Small intestine (tissue), 7 donors: Measurements from ENCODE around the gene IGIP. TPM values are rescaled to one million over a fixed set of nuclear protein-coding genes. Genes with fewer than 3 reads are reported as not detected.

Experiments used
- DNase-seq, 2 donors: peaks; one replicate each; pipeline versions ENCODE4 v3.0.0 to v3.0.0-alpha.2; 2013
- FAIRE-seq: peaks from 2 replicates; lab custom pipeline; 2012; peaks lifted over from hg19 to GRCh38; lab: Jason Lieb, UNC
- H3K27ac ChIP-seq, 3 donors: one replicate each; pipeline ENCODE4 v1.5.1; 2013; ENCODE audit warnings: low read length in 2 of 3, mild to moderate bottlenecking in 2 of 3, control low read depth in 1 of 3, inconsistent platforms in 1 of 3, low read depth in 1 of 3, moderate library complexity in 1 of 3
- H3K27me3 ChIP-seq, 3 donors: one replicate each; pipeline ENCODE4 v1.6.1; 2013; ENCODE audit warnings: low read length in 3 of 3, inconsistent platforms in 1 of 3; ENCODE audit not compliant: control insufficient read depth in 3 of 3, insufficient read depth in 3 of 3
- H3K36me3 ChIP-seq, 3 donors: one replicate each; pipeline ENCODE4 v1.6.1; 2013; ENCODE audit warnings: low read length in 3 of 3, inconsistent platforms in 1 of 3, low read depth in 1 of 3, mild to moderate bottlenecking in 1 of 3, moderate library complexity in 1 of 3; ENCODE audit not compliant: control insufficient read depth in 3 of 3, insufficient read depth in 2 of 3
- H3K4me1 ChIP-seq, 3 donors: one replicate each; pipeline ENCODE4 v1.6.1; 2013; ENCODE audit warnings: low read length in 2 of 3, inconsistent platforms in 1 of 3, low read depth in 1 of 3, mild to moderate bottlenecking in 1 of 3, moderate library complexity in 1 of 3; ENCODE audit not compliant: control insufficient read depth in 3 of 3, insufficient read depth in 2 of 3
- H3K4me3 ChIP-seq, 3 donors: one replicate each; pipeline ENCODE4 v1.5.1; 2013; ENCODE audit warnings: low read length in 3 of 3, control low read depth in 1 of 3, inconsistent platforms in 1 of 3, low read depth in 1 of 3, mild to moderate bottlenecking in 1 of 3, moderate library complexity in 1 of 3
- H3K9me3 ChIP-seq, 2 donors: one replicate each; pipeline ENCODE4 v1.6.1; 2013; ENCODE audit warnings: low read depth in 1 of 2, low read length in 1 of 2; ENCODE audit not compliant: control insufficient read depth in 2 of 2, insufficient read depth in 1 of 2
- WGBS, 3 donors: extraction: QIAGEN DNeasy Blood & Tissue Kit; methylation state at CpG; one replicate each; pipeline ENCODE4 v1.1.7; 2013; 5-methylcytosine and 5-hydroxymethylcytosine counted together
- polyA plus RNA-seq, 4 donors: library from polyadenylated mRNA; stranded (reverse) in 3 of 4; unstranded in 1 of 4; fragments of 200-250 nt in 3 of 4; fragments of 120-200 nt in 1 of 4; gene quantifications; one replicate each; pipeline versions ENCODE4 v1.2.1 to v1.2.3, GENCODE V29; 2013
- donor health status: healthy with polysubstance abuse.
- donor health status: control.
- donor health status: control.
- donor health status: Bipolar disorder and iron deficiency.
- donor health status: healthy.

IGIP gene
- polyA plus RNA-seq, 4 donors: 4.6 to 10.1 (median 7.9) TPM

DNA sequence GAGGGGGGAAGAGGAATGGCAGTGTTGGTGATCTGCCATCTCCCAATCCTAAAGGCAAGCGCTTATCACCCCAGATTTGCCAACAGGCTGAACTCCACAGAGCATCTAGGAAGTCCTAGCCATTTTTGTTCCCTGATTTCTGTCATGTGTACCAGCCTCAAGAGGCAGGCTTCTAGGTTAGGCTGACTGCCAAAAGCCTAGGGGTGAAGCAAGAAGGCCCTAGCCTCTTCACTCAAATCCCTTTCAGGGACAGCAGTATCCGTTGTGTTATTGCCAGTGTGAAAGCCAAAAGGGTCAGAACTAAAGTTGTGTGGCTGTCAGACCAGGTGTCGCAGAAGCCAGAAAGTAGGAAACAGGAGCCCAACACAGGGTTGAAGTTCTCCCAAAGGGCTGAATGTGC is 14.7 kb downstream of the IGIP start:
- no peaks in the 10 kb centered on the region for H3K36me3 ChIP-seq
- DNase-seq: no peak
- no peak for FAIRE-seq
- H3K27me3 ChIP-seq: peaks cover 0 to 3% (median 0%) of the 10 kb centered on the region in 3 donors
- WGBS, 3 donors: 86 to 89% (median 88%) methylated on average over 3 of the region's 3 CpGs
- H3K4me1 ChIP-seq: peaks cover 4 to 33% (median 30%) of the 10 kb centered on the region in 3 donors
- H3K9me3 ChIP-seq: no peaks in the 10 kb centered on the region
- no peak overlapping the region for H3K27ac ChIP-seq
- H3K4me3 ChIP-seq: no peak overlapping the region

- Histone ChIP-seq H3K27ac (peak overlapping the region in 1 of 3 donors; percentile 17), H3K4me3 (no peak overlapping the region), H3K27me3 (peaks cover 0 to 9% (median 0%) of the 10 kb centered on the region in 3 donors), H3K4me1 (peaks cover 4 to 35% (median 35%) of the 10 kb centered on the region in 3 donors), H3K36me3 (no peaks in the 10 kb centered on the region), H3K9me3 (no peaks in the 10 kb centered on the region)
- FAIRE-seq: no peak
- no peak for DNase-seq
Measured at GRCh38 chr5:140141241-140141640, 15.5 kb downstream of the IGIP start.

GRCh38 chr5:140142246-140142645 is 16.5 kb downstream of the IGIP start:
- DNase-seq: no peak
- no peaks in the 10 kb centered on the region for H3K36me3 ChIP-seq
- peaks cover 0 to 14% (median 3%) of the 10 kb centered on the region in 3 donors for H3K27me3 ChIP-seq
- H3K4me3 ChIP-seq: no peak overlapping the region
- FAIRE-seq: no peak
- no peaks in the 10 kb centered on the region for H3K9me3 ChIP-seq
- WGBS, 3 donors: 53 to 76% (median 64%) methylated on average over 5 of the region's 5 CpGs
- peak overlapping the region; percentile 9 to 95 (median 78) for H3K27ac ChIP-seq
- H3K4me1 ChIP-seq: peaks cover 4 to 39% (median 35%) of the 10 kb centered on the region in 3 donors

DNA sequence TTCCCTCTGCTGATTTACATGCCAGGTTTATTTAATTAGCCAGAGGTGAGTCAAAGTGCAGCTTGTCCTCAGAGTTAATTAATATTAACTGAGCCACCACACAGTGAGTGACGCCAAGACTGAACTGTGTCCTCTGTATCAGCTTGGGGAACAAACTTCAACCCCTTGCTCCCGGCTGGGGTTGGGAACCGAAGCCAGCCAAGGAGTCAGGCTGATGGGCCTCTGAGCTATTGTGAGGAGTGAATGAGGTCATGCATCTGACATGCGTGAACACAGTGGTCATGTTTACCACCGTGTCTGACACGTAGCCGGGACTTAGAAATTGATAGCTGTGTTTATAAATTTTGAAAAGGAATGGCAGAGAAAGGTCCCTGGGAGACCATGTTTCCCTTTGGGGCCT is 17.1 kb downstream of the IGIP start:
- no peak for FAIRE-seq
- H3K27ac ChIP-seq: peak overlapping the region; percentile 36 to 95 (median 90)
- 16 to 65% (median 31%) methylated on average over 7 of the region's 7 CpGs for WGBS, 3 donors
- peaks cover 0 to 20% (median 3%) of the 10 kb centered on the region in 3 donors for H3K27me3 ChIP-seq
- H3K36me3 ChIP-seq: no peaks in the 10 kb centered on the region
- no peaks in the 10 kb centered on the region for H3K9me3 ChIP-seq
- peaks cover 4 to 39% (median 35%) of the 10 kb centered on the region in 3 donors for H3K4me1 ChIP-seq
- no peak overlapping the region for H3K4me3 ChIP-seq
- DNase-seq: peak; percentile 88 to 97

DNA sequence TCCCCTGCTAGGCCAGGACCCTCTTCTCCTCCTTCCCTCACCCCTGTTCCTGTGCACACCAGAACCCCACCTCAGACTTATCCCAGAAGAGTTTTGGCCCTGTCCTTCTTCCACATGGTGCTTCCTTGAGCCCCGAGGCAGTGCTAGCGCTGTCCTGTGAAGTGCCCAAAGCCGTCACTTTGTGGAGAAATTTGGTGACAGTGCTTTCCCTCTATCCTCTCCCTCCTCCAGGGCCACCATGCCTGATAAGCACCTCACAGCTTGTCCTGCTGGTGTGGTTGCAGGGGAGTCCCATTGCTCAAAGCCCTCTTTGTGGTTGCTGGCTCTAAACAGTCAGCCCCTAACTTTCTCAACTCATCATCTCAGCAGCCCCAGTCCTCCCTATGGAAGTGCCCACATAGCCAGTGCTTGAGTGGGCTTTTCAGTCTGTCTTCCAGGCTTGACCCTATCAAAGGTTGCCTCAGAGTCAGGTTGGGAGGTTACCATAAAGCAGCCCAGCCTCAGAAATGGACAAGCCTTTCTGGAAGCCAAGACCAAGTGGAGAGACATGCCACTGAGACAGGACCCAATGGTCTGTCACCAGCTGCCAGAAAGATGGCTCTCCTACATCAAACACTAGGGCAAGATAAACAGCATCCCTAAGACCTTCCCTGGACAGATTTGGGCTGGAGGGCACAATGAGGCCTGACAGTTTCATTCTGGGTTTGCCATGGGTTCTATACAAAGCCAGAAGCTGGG is 18.0 kb downstream of the IGIP start:
- DNase-seq (no peak), FAIRE-seq (no peak)
- H3K27me3 ChIP-seq: peaks cover 0 to 26% (median 3%) of the 10 kb centered on the region in 3 donors
- WGBS, 3 donors: 92 to 96% (median 94%) methylated on average over 3 of the region's 3 CpGs
- H3K36me3 ChIP-seq: no peaks in the 10 kb centered on the region
- no peak overlapping the region for H3K4me3 ChIP-seq
- peak overlapping the region in 2 of 3 donors; percentile 90 to 95 for H3K27ac ChIP-seq
- peaks cover 4 to 39% (median 34%) of the 10 kb centered on the region in 3 donors for H3K4me1 ChIP-seq
- no peaks in the 10 kb centered on the region for H3K9me3 ChIP-seq

DNA sequence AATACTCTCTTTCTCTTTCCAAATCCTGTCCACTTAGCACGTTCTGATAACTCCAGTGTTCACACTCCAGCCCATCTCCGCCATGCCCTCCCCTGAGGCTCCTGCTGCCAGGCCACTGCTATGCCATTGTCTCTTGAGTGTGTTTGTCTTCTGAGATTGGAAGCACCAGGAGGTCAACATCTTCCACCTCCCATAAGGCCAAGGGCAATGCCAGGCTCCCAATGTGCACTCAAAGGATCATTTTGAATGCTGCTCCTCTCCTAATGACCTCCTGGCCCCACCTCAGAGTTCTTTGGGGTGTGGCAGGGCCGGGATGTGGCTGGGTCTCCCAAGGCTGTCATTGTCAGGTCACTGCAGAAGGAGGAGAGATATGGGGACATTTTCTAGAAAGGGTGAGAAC is 19.5 kb downstream of the IGIP start:
- Histone ChIP-seq H3K27ac (no peak overlapping the region), H3K36me3 (no peaks in the 10 kb centered on the region), H3K27me3 (peaks cover 0 to 26% (median 3%) of the 10 kb centered on the region in 3 donors), H3K4me1 (peaks cover 4 to 39% (median 33%) of the 10 kb centered on the region in 3 donors), H3K9me3 (no peaks in the 10 kb centered on the region), H3K4me3 (no peak overlapping the region)
- FAIRE-seq (no peak), DNase-seq (no peak)
- 61 to 70% (median 63%) methylated on average over 3 of the region's 3 CpGs for WGBS, 3 donors

DNA sequence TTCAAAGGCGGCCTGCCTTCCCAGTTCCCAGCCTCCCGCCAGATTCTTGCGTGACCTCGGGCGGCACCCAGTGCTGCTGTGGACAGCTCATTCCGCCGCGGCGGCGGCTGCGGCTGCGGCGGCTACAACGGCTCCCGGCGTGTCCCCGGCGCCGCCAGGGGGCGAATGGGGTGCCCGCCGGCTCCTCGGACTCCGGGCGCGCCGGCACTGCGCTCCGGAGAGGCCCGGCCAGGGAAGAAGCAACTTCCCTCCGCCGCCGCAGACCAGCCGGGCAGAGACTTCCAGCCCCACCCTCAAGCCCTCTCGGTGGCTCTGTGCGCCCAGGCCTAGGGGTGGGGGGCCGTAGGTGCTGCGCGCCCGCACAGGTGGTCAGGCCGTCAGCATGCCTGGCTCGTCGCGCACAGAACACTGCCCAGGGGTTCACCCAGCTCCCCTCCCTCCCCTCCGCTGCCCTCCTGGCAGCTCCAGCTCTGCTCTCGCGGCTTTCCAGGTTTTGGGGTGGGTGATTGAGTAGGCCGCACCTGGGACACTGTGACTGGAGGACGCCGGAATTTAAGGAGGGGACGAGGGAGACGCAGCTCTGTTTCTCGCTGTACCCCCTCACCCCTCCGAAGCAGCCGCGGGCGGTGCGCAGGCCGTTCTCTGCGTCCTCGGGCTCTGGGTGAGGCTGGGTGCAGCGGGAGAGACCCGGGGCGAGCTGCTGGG is 20.2 kb downstream of the IGIP start:
- FAIRE-seq (no peak), DNase-seq (peak; percentile 78 to 92)
- 2 to 6% (median 5%) methylated on average over 52 to 64 of the region's 64 CpGs for WGBS, 3 donors
- no peaks in the 10 kb centered on the region for H3K9me3 ChIP-seq
- peak overlapping the region in 2 of 3 donors; percentile 38 to 42 for H3K4me3 ChIP-seq
- no peaks in the 10 kb centered on the region for H3K36me3 ChIP-seq
- peaks cover 0 to 26% (median 3%) of the 10 kb centered on the region in 3 donors for H3K27me3 ChIP-seq
- H3K27ac ChIP-seq: no peak overlapping the region
- H3K4me1 ChIP-seq: peaks cover 4 to 41% (median 28%) of the 10 kb centered on the region in 3 donors

DNA sequence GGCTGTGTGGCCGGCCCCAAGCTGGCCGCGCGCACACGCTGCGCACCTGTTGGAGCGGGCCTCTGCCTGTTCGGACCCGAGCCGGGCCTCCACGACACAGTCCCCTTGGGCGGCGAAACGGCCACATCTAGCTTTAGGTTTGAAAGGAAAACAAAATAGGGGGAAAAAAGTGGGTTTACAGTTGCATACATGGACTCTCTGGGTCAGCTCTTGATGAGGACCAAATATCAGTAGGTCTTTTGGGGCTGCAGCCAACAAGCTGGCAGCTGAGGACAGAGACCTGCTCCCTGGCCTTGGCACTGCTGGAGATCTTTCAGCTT is 20.7 kb downstream of the IGIP start:
- peak overlapping the region in 2 of 3 donors; percentile 38 to 42 for H3K4me3 ChIP-seq
- H3K4me1 ChIP-seq: peaks cover 4 to 46% (median 24%) of the 10 kb centered on the region in 3 donors
- no peaks in the 10 kb centered on the region for H3K9me3 ChIP-seq
- DNase-seq (no peak), FAIRE-seq (no peak)
- no peaks in the 10 kb centered on the region for H3K36me3 ChIP-seq
- no peak overlapping the region for H3K27ac ChIP-seq
- peaks cover 0 to 26% (median 3%) of the 10 kb centered on the region in 3 donors for H3K27me3 ChIP-seq
- WGBS, 3 donors: 24 to 40% (median 37%) methylated on average over 14 of the region's 14 CpGs
